Peyer's patch (tissue), 4 donors: ENCODE results near the gene GNAL. TPM values are rescaled to one million over a fixed set of nuclear protein-coding genes. Genes with fewer than 3 reads are reported as not detected.

Experiments
- DNase-seq, 3 donors: peaks; one replicate each; pipeline ENCODE4 v3.0.0-alpha.2; 2017 to 2019
- H3K27ac ChIP-seq, 4 donors: fragments of 200-600 bp; sonication (generic); one replicate each; pipeline ENCODE4 v1.5.1; 2016 to 2019
- H3K27me3 ChIP-seq, 2 donors: fragments of 200-600 bp; sonication (generic); one replicate each; pipeline ENCODE4 v1.5.1; 2019
- H3K36me3 ChIP-seq, 3 donors: fragments of 200-600 bp; sonication (generic); one replicate each; pipeline ENCODE4 v1.5.1; 2016 to 2019
- H3K4me1 ChIP-seq, 4 donors: fragments of 200-600 bp; sonication (generic); one replicate each; pipeline ENCODE4 v1.5.1; 2016 to 2019
- H3K4me3 ChIP-seq, 4 donors: fragments of 200-600 bp; sonication (generic); 1 replicate in 3 of 4; 2 replicates in 1 of 4; pipeline ENCODE4 v1.5.1; 2016 to 2019; ENCODE audit warnings: mild to moderate bottlenecking in 1 of 4
- H3K9me3 ChIP-seq, 4 donors: fragments of 200-600 bp; sonication (generic); one replicate each; pipeline ENCODE4 v1.5.1; 2016 to 2019; ENCODE audit warnings: mild to moderate bottlenecking in 1 of 4
- POLR2A ChIP-seq, 2 donors: fragments of 450-650 bp; IDR thresholded peaks; one replicate each; pipeline ENCODE4 v1.5.1; 2017; ENCODE audit warnings: antibody characterized with exemption in 2 of 2, mild to moderate bottlenecking in 2 of 2, moderate library complexity in 2 of 2
- total RNA-seq, 4 donors: library from RNA; depleted of rRNA; stranded (reverse); fragments of >200 nt; gene quantifications; one replicate each; pipeline ENCODE4 v1.1.0, GENCODE V29; 2016
- TF ChIP-seq, protein P1 (sequence below), 6 experiments: fragments of 450-650 bp in 4 of 6; fragments of 200-600 bp in 2 of 6; sonication (generic) in 1 of 6; IDR thresholded peaks; one replicate each; pipeline ENCODE4 v1.5.1; 2017 to 2019; ENCODE audit warnings: antibody characterized with exemption in 6 of 6, mild to moderate bottlenecking in 3 of 6, moderate library complexity in 1 of 6

The GNAL gene
- total RNA-seq, 4 donors from 2014 or later: 2.5 to 7.4 (median 3.6) TPM

DNA sequence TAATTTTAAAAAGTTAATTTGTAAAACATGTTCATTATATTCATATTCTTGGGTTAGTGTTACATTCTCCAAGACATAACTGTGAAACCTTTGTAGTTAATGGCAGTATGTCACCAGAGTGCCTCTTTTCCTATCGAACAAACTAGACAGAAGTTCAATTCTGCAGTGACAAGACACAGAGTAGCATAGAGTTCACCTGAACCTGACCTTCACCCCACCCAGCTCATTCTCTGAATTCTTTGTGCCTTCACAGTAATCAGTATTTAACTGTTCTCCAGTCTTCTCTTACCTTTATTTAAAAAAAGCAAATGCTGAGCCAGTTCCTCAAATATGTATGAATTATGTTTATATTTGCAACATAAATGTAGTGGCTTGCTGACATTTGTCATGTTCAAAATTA lies 109.2 kb downstream of the GNAL start:
- DNase-seq: no peak
- no peak overlapping the region for H3K4me3 ChIP-seq
- H3K27ac ChIP-seq: no peak overlapping the region
- no peaks in the 10 kb centered on the region for H3K4me1 ChIP-seq
- no peaks in the 10 kb centered on the region for H3K9me3 ChIP-seq
- TF ChIP-seq POLR2A (IDR thresholded peaks at IDR 0.05): no peak
- TF ChIP-seq, protein P1, sequence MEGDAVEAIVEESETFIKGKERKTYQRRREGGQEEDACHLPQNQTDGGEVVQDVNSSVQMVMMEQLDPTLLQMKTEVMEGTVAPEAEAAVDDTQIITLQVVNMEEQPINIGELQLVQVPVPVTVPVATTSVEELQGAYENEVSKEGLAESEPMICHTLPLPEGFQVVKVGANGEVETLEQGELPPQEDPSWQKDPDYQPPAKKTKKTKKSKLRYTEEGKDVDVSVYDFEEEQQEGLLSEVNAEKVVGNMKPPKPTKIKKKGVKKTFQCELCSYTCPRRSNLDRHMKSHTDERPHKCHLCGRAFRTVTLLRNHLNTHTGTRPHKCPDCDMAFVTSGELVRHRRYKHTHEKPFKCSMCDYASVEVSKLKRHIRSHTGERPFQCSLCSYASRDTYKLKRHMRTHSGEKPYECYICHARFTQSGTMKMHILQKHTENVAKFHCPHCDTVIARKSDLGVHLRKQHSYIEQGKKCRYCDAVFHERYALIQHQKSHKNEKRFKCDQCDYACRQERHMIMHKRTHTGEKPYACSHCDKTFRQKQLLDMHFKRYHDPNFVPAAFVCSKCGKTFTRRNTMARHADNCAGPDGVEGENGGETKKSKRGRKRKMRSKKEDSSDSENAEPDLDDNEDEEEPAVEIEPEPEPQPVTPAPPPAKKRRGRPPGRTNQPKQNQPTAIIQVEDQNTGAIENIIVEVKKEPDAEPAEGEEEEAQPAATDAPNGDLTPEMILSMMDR (IDR thresholded peaks at IDR 0.05): no peak
- no peaks in the 10 kb centered on the region for H3K27me3 ChIP-seq
- H3K36me3 ChIP-seq: no peaks in the 10 kb centered on the region

DNA sequence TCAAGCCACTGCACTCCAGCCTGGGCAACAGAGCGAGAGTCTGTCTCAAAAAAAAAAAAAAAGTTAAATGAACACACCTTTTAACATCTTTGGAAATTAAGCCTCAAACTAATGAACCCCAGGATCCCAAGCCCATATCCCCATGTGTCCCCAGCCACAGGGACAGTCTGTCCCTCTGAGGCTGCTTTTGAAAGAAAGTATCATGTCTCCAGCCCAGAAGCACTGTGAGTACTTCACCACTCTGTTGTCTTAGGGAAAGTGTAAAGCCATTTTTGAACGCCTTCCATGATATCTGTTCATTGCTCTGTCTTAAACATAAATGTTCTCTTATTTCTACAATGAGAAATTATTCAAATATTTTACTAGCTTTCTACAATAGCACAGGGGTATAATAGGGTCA lies 110.0 kb downstream of the GNAL start:
- H3K9me3 ChIP-seq: no peaks in the 10 kb centered on the region
- no peak for DNase-seq
- H3K27ac ChIP-seq: no peak overlapping the region
- TF ChIP-seq, protein P1 (IDR thresholded peaks at IDR 0.05): no peak
- TF ChIP-seq POLR2A (IDR thresholded peaks at IDR 0.05): no peak
- H3K4me3 ChIP-seq: no peak overlapping the region
- H3K27me3 ChIP-seq: no peaks in the 10 kb centered on the region
- H3K4me1 ChIP-seq: no peaks in the 10 kb centered on the region
- no peaks in the 10 kb centered on the region for H3K36me3 ChIP-seq

DNA sequence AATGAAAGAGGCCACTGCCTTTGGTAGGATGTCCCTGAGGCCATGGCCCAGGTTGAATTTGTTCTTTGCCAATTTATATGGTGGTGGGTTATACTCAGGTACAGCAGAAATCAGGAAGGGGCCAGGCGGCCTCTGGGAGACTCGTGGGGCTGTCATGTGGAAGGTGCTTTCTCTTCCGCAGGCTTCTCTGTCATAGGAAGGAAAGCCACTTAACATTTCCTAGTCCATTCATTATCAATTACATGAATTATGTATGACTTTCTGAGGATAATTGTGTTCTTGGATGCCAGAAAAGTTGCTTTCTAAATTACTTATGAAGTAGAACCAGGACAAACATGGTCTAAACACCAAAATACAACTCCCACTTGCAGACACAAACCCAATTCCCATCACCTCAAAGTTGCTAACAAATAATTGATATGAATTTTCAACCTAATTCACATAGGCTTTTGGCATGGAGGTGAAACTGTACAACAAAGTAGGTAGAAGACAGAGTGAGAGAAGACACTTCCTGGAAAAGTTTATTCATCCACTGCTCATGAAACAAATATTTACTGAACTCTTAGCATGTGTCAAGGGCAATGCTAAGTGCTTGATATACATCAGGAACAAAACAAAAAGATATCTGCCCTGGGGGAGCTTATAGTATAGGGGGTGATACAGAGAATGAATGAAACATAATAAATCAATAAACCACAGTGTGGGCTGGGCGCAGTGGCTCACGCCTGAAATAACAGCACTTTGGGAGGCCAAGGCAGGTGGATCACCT lies 111.7 kb downstream of the GNAL start:
- Histone ChIP-seq H3K9me3 (no peaks in the 10 kb centered on the region), H3K36me3 (no peaks in the 10 kb centered on the region)
- TF ChIP-seq, protein P1 (IDR thresholded peaks at IDR 0.05): no peak
- TF ChIP-seq POLR2A (IDR thresholded peaks at IDR 0.05): no peak

GRCh38 chr18:11801573-11801972 lies 112.5 kb downstream of the GNAL start:
- H3K9me3 ChIP-seq: no peaks in the 10 kb centered on the region
- H3K4me3 ChIP-seq: no peak overlapping the region
- DNase-seq: no peak
- no peaks in the 10 kb centered on the region for H3K4me1 ChIP-seq
- H3K27me3 ChIP-seq: no peaks in the 10 kb centered on the region
- H3K36me3 ChIP-seq: no peaks in the 10 kb centered on the region
- TF ChIP-seq POLR2A (IDR thresholded peaks at IDR 0.05): no peak
- TF ChIP-seq, protein P1 (IDR thresholded peaks at IDR 0.05): no peak
- H3K27ac ChIP-seq: no peak overlapping the region

More for the DNA sequence above, 111.7 kb downstream of the GNAL start:
- H3K4me1 ChIP-seq: no peaks in the 10 kb centered on the region
- no peaks in the 10 kb centered on the region for H3K27me3 ChIP-seq
- H3K27ac ChIP-seq: no peak overlapping the region
- DNase-seq: no peak
- no peak overlapping the region for H3K4me3 ChIP-seq

DNA sequence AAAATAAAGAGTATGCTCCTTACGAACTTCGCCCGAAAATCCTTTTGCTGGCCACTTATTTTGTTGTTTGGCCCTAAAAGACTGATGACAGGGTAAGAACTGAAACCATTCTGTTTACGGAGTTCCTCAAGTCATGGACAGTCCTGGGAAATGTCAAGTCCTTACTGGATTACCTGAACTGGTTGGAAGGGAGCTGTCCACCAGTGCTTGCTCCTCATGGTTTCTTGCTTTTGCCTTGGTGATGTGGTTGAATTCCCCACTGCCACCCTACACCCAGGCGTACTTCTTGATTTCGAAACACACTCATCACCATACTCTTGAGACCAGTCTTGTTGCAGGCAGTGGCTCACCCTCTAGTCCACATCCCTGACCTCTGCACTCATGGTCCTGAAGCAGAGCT lies 113.1 kb downstream of the GNAL start:
- Histone ChIP-seq H3K4me1 (no peaks in the 10 kb centered on the region), H3K36me3 (no peaks in the 10 kb centered on the region), H3K27ac (no peak overlapping the region), H3K4me3 (no peak overlapping the region), H3K27me3 (no peaks in the 10 kb centered on the region), H3K9me3 (no peaks in the 10 kb centered on the region)
- DNase-seq: no peak
- TF ChIP-seq, protein P1 (IDR thresholded peaks at IDR 0.05): no peak
- TF ChIP-seq POLR2A (IDR thresholded peaks at IDR 0.05): no peak
